Activated CD4-positive, CD25-positive, alpha-beta regulatory T cell treated with anti-CD3 and anti-CD28 coated beads, Interleukin-2, amount 50 U/mL, for 16 hours (primary cell): ENCODE results near the gene TBX15.

ENCODE experiments used
- DNase-seq: peaks from one replicate; pipeline ENCODE4 v3.0.0-alpha.2; 2020; ENCODE audit warnings: low read depth, low spot score

Gene TBX15

GRCh38 chr1:119002028-119002686, 14.0 kb upstream of the TBX15 start:
- DNase-seq: no peak

GRCh38 chr1:119001181-119002027, 13.3 kb upstream of the TBX15 start:
- DNase-seq: no peak

DNA sequence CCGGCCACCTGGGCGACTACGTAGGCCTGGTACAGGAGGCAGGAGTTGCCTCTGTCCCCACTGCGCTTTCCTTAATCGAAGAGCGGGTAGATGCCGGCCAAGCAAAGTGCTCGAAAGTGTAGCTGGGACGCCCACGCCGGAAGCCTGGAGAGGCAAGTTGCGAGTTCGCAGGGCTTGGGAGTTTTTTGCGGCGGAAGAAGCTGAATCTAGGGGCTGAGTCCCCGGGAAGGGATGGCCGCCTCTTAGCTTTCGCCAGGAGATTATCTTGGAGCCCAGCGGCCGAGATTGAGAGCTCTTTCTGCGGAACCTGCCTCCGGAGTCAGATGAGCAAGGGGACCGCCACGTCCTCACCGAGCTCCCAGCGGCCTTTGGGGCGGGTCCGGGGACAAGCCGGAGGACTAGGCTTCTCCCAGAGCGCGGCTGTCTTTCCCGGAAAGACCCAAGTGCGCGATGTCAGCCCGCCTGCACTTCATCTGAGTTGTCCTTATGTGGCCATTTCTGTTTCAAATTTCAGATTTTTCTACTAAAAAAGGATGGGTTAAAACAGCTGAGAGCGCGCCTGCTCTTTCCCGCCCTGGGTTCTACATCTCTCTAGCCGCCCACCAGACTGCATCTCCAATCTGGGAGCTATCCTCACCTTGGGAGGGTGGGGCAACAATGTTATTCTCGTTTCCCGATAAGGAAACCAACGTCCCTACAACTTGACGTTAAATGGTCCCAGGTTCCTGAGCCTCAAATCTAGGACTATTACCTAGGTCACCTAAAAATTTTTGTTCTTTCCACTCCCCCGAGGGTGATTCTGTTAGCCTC, 12.4 kb upstream of the TBX15 start:
- DNase-seq: no peak

DNA sequence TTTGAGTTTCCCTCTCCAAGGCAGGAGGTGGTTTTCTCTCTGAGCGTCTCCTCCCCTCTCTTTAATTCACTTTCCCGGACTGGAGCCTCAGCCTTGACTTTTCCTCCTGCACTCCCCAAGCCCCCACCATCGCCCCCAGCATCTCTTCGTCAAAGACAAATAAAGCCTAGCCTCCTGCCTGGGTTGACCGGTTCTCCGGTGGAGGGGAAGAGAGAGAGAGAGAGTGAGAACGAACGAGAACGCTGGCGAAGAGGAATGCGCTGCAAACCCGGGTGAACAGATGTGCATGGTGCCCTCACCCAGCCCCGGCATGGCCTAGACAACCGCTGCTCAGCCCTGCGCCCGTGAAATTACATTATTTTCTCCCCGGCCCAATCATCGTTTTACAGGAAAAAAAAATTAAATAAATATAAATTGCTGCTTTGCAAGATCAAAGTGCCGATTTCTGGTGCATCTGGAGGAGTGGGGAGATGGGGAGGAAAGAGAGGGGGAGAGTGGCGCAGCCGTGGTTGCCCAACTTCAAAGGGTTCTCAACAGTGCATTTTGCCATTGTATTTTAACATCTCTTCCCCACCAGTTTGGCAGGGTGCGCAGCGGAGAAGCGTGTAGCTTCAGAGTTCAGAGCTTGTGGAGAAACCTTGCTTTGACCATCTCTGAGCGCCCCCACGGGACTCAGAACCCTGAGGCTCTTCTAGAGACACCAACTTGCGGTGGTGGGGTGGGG, 11.4 kb upstream of the TBX15 start:
- DNase-seq: no peak

DNA sequence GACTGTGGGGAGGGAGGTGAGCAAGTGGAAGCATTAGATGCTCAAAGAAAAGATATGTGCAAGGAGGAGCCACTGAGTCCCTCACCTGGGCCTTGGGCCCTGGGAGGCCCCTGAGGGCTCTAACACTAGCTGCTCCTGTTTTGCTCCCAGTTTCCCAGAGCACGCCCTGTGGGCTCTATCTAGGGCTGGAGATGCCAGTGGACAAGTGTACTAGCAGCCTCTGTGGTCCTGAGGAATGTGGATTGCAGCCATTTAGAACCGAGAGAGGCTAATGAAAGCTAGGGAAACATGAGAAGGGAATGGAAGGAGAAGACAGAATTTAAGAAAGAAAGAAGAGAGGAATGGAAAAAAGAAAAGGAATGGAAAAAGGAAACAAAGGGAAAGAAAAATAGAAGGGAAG, 10.0 kb upstream of the TBX15 start:
- no peak for DNase-seq

DNA sequence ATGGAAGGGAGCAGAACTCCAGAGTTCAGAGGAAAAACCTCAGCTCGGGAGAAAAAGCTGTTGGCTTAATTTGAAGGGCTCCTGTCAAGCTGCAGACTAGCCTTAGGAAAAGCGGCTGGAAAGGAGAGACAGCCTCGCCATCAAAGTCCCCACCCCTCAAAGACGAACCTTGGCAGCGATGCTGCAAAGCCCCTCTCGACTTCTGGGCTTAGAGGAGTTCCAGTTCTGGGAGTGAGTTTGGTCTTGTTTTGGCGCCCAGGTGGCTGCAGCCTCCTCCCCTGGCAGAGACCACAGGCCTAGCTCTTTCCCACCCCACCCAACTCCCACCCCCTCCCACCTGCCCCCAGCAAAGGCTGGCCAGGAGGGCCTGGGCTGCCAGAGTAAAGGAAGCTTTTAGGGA, 9.1 kb upstream of the TBX15 start:
- no peak for DNase-seq

GRCh38 chr1:118995312-118996016, 7.3 kb upstream of the TBX15 start:
- no peak for DNase-seq

- no peak for DNase-seq
These were observed 5.5 kb upstream of the TBX15 start for GRCh38 chr1:118993700-118994026.

DNA sequence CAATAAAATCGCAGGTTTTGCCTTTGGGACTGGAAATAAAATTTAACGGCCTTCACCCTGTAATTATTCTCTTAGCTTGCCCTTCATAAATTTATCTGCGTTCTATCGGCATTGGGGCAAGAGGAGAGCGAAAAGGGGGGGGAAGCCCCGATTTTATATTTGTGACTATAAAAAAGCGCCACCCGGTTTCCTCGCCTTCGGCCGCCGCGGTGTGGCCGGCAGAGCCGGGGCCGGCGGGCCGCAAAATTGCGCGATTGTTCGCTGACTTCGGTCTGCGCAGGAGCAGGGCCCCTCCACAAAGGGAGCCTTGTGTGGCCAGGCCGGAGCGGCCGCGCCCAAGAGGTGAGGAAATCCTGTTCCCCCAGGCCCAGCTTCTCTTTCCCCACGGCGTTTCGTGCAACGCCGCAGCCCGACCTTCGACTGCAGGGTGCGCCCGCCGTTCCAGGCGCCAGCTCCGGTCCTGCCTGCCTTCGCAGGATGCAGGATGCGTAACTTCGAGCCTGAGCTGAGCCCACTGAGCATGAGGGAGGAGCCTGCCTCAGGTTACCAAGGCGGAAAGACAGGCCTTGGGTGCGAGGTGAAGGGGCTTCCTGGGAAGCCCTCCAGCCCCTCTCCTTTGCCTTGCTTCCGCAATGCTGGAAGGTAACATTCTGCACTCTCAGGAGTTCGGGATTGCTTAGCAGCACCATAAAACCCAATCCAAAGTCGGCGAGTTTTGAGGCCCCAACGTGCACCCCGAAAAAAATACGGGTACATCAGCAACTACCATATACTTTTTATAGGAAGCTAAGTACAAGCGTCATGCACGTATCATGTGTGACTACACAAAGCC, 4.9 kb upstream of the TBX15 start:
- DNase-seq: no peak

DNA sequence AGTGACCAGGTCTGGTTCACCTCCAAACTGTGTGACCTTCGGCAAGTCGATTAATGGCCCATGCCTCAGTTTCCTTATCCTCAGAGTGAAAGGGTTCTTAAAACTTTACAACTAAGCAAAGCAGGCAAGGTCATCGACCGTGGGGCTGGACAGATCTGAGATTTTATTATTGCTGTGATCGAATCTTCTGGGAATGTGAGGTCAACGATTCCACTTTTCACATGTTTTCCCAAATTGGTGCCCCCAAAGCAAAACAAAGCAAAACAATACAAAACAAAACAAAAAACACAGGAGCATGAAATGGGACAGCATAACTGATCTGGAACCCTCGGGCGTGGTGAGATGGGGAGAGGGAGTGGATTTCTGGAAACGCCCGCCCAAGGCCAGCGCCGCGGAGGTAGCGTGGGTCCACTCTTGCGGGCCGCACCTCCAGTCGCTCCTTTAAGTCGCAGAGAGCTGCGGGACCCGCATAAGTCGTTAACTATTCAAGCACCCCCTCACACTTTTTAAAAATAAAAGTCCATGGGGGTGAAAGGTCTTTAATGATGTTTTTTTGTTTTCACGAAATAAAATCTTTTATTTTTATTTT, 4.2 kb upstream of the TBX15 start:
- DNase-seq: no peak

DNA sequence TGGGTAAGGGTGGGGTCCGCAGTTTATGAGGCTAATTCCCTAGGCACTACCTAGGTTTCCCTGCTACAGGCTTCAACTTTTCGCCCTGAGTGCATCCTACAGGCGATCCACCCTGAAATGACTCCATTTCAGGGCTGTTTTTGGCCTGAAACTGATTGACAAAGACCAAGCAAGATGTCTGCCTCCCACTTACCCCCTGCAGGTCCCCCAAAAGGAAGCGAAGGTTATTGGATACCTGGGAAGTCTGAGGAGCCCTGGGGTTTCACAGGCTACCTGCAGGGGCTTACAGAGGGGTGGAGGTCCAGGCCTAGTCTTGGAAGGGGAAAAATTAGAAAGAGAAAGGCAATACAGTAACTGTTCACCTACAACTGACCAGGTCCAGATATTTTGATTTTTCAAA, 3.3 kb upstream of the TBX15 start:
- DNase-seq: no peak

DNA sequence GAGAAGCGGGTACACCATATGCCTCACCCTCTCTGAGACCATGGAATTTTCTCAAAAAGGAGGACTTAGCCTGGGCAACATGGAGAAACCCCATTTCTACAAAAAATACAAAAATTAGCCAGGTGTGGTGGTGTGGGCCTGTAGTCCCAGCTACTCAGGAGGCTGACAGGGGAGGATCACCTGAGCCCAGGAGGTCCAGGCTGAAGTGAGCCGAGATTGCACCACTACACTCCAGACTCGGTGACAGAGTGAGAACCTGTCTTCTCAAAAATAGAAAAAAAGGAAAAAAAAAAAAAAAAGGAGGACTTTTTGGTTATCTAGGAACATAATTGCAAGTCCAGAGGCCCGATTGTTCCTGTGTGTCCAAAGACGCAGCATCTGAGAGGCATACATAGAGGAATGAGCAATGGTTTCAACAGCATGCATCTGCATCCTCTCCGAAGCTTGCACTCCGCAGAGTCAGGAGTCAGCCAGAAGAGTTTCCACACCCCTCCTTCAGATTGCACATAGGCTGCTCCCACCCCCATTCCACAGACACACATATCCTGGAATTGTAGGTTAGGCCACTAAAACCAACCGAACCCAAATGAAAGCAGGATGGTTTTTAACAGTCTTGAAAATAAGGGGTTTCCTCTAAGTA, 2.5 kb upstream of the TBX15 start:
- DNase-seq: no peak

DNA sequence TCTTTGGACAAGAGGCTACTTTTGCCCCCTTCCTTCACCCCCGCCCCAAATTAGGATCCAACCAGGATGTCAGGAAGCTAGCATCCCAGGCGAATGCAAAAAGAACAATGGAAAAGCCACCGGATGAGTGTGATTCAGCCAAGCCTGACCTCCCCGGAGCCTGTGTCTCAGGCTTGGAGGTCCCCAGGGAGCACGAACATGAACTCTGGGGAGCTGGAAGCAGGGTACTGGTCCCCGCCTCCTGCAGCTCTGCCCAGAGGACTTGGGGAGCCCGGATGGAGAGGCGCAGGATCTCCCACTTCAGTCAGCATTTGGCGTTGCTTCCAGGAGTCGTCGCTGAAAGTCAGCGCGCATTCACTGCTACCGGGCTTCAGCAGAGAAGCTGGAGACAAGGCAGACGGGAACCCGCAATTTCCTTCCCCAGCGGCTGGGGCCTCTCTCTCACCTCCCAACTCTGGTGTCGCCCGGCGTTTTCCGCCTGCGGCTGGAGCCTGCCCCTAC, 1.8 kb upstream of the TBX15 start:
- no peak for DNase-seq

DNA sequence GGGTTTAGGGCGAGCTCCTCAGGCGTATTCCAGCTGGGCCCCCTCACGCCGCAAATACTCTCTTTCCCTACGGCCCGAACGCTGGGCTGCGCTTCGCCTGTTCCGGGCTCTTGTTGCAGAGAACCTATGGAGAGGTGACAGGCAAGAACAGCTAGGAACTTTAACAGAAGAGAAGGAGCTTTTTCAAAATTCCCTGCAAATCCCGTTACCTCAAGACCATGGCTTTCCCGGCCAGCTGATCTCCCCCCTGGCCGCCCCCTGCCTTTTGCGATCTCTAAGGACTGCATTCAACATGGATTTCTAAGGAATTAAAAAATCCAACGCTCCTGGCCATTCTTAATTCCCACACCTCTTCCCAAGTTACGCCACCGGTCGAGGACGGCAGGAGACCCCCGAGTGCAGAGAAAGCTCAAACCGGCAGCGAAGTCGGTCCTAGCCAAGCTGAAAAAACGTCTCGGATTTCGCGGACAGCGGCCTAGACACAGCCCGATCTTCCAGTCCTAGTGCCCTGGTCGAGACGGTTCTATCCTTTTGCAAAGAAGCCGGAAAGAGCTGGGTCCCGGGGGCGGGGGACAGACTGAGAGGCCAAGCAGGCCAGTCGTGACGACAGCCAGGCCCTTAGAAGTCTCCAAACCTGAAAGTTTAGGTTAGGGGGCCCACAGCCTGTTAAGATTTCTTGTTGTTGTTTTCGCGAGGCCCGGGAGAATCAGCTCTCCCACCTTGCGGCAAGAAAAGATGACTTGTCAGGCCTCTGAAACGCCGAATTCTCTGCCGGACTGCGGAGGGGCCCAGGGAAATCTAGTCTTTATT, 1.1 kb upstream of the TBX15 start:
- no peak for DNase-seq

GRCh38 chr1:118987468-118988185, 516 bp downstream of the TBX15 start:
- DNase-seq: no peak

DNA sequence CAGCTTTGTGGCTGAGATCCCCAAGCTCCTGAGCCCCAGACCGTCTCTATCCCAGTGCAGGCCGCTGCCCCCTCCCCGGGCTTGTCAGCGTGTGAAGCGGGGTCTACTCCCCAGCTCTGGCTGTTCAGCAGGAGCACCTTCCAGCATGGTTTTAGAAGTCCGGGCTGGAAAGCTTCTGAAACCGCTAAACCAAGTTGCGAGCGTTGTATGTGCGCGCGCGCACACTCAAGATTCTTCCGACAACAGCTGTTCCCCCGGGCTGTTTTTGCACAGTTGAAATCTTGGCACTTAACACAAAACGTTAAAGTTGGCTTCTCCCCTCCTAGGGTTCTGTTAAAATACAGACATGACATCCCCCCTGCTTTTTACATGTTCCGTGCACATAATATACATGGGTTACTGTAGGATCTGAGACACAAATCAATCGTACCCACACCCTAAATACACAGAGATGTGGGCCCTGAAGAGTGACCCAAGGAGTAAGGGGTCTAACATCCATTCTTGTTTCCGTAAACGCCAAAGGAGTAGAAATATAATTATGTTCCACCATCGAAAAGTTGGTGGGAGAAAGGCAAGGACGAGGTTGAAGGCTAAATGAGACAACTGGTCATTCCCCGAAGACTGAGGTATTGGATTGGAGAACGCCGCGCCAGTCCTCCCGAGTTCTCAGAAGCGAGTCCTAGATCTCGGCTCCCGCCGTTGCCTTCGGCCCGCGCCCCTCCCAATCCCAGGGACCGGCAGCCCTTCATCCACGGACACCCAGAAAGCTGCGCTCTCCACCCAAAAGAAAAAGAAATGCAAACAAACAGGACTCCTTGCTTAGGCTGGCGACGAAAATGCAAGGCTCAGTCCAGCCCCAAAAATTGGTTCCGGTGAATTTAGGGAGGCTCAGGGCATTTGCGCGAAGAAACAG, 1.3 kb downstream of the TBX15 start:
- DNase-seq: no peak
